SK-N-SH treated with all-trans-retinoic acid at 6 μM for 48 hours (cell line): ENCODE measurements around the gene MRGPRD.

Source experiments
- BACH2 ChIP-seq: fragments of 250-450 bp; sonication (Bioruptor Pico); IDR thresholded peaks from 2 replicates; pipeline ENCODE4 v1.9.0; 2021; ENCODE audit warnings: mild to moderate bottlenecking, borderline replicate concordance
- CSDC2 ChIP-seq: fragments of 250-450 bp; sonication (Bioruptor Pico); IDR thresholded peaks from 2 replicates; pipeline ENCODE4 v1.5.0; 2020; ENCODE audit warnings: mild to moderate bottlenecking, moderate library complexity
- GLIS3 ChIP-seq: fragments of 250-450 bp; sonication (Bioruptor Pico); IDR thresholded peaks from 2 replicates; pipeline ENCODE4 v1.5.0; 2020; ENCODE audit warnings: mild to moderate bottlenecking, moderate library complexity
- PPARA ChIP-seq: fragments of 250-450 bp; sonication (Bioruptor Pico); IDR thresholded peaks from 2 replicates; pipeline ENCODE4 v1.5.0; 2020; ENCODE audit warnings: mild to moderate bottlenecking, borderline replicate concordance
- RARB ChIP-seq: fragments of 250-450 bp; sonication (Bioruptor Pico); IDR thresholded peaks from 2 replicates; pipeline ENCODE4 v1.8.0; 2021; ENCODE audit warnings: mild to moderate bottlenecking, moderate library complexity
- TCF4 ChIP-seq: fragments of 250-450 bp; sonication (Bioruptor Pico); IDR thresholded peaks from 2 replicates; pipeline ENCODE4 v1.8.0; 2021; ENCODE audit warnings: mild to moderate bottlenecking, moderate library complexity, borderline replicate concordance
- TOX ChIP-seq: fragments of 250-450 bp; sonication (Bioruptor Pico); IDR thresholded peaks from 2 replicates; pipeline ENCODE4 v1.8.0; 2021; ENCODE audit warnings: mild to moderate bottlenecking, moderate library complexity, borderline replicate concordance
- ZFP3 ChIP-seq: fragments of 250-450 bp; sonication (Bioruptor Pico); IDR thresholded peaks from 2 replicates; pipeline ENCODE4 v1.5.0; 2020; ENCODE audit warnings: mild to moderate bottlenecking, moderate library complexity
- ZNF70 ChIP-seq: fragments of 450-650 bp; formaldehyde crosslinking; IDR thresholded peaks from 2 replicates; pipeline ENCODE4 v1.5.0; 2020; ENCODE audit warnings: mild to moderate bottlenecking, moderate library complexity
- ZNF8 ChIP-seq: fragments of 450-650 bp; formaldehyde crosslinking; IDR thresholded peaks from 2 replicates; pipeline ENCODE4 v1.5.0; 2020; ENCODE audit warnings: mild to moderate bottlenecking, moderate library complexity
- TF ChIP-seq, protein P1 (sequence below): fragments of 250-450 bp; sonication (Bioruptor Pico); IDR thresholded peaks from 2 replicates; pipeline ENCODE4 v1.8.0; 2020; ENCODE audit warnings: mild to moderate bottlenecking, moderate library complexity, borderline replicate concordance
- TF ChIP-seq, protein P2 (sequence below): fragments of 250-450 bp; sonication (Bioruptor Pico); IDR thresholded peaks from 2 replicates; pipeline ENCODE4 v1.5.1; 2020; ENCODE audit warnings: low read depth, mild to moderate bottlenecking, moderate library complexity
- TF ChIP-seq, protein P3 (sequence below): fragments of 250-450 bp; sonication (Bioruptor Pico); IDR thresholded peaks from 2 replicates; pipeline ENCODE4 v1.5.0; 2020; ENCODE audit warnings: mild to moderate bottlenecking, moderate library complexity
- TF ChIP-seq, protein P4 (sequence below): fragments of 250-450 bp; sonication (Bioruptor Pico); IDR thresholded peaks from 2 replicates; pipeline ENCODE4 v1.5.1; 2021; ENCODE audit warnings: mild to moderate bottlenecking, moderate library complexity

DNA sequence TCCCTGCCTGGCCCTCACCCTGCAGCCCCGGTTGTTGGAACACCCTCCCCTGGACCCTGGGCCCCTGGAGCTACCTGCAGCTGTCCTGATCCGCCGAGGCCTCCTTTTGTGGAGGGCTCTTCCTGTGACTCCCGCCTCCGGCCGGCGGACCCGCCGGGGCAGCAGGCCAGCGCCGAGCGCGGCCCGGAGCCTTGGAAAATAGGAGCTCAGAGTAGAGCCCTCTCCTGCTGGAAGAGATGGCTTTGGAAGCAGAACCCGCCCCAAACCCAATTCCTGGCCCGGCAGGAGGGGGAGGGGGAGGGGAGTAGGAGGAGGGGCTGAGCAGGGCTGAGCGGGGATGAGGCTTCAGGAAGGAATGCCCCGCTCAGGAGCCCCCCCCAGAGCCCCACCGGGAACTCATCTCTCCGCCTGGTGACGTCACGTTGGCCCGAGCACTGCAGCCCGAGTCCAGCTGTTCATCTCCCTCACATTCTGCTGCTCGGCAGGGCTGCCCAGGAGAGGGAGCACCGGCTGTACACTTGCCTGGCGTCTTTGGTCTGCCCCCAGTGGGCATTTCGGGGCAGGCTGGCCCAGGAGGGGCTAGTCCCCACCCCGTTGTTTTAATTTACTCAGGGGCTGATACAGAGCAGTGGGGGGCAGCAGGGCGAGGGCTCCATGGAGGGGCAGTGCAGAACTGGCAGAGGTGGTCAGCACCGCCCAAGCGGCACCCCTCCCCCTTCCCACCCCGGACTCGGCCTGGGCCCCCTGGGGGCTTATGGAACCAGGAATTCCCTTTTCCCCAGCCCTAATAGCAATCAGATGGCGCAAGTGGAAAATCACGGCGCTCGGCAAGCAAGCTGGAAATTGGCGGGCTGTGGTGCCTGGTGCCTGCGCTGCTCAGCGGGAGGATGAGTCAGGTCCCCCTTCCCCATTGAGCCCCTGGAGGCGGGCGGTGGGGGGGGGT lies 32.5 kb upstream of the MRGPRD start, which contains the start of gene MRGPRF:
- TF ChIP-seq TCF4 (CRISPR knock-in tag) (no peak), TOX (CRISPR knock-in tag) (no peak), ZNF8 (CRISPR knock-in tag) (no peak), PPARA (CRISPR knock-in tag) (no peak), RARB (no peak), ZFP3 (CRISPR knock-in tag) (no peak), BACH2 (CRISPR knock-in tag) (no peak), GLIS3 (CRISPR knock-in tag) (no peak), CSDC2 (CRISPR knock-in tag) (no peak), ZNF70 (no peak)
- TF ChIP-seq, protein P1, sequence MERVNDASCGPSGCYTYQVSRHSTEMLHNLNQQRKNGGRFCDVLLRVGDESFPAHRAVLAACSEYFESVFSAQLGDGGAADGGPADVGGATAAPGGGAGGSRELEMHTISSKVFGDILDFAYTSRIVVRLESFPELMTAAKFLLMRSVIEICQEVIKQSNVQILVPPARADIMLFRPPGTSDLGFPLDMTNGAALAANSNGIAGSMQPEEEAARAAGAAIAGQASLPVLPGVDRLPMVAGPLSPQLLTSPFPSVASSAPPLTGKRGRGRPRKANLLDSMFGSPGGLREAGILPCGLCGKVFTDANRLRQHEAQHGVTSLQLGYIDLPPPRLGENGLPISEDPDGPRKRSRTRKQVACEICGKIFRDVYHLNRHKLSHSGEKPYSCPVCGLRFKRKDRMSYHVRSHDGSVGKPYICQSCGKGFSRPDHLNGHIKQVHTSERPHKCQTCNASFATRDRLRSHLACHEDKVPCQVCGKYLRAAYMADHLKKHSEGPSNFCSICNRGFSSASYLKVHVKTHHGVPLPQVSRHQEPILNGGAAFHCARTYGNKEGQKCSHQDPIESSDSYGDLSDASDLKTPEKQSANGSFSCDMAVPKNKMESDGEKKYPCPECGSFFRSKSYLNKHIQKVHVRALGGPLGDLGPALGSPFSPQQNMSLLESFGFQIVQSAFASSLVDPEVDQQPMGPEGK (CRISPR knock-in tag): no peak
- TF ChIP-seq, protein P2, sequence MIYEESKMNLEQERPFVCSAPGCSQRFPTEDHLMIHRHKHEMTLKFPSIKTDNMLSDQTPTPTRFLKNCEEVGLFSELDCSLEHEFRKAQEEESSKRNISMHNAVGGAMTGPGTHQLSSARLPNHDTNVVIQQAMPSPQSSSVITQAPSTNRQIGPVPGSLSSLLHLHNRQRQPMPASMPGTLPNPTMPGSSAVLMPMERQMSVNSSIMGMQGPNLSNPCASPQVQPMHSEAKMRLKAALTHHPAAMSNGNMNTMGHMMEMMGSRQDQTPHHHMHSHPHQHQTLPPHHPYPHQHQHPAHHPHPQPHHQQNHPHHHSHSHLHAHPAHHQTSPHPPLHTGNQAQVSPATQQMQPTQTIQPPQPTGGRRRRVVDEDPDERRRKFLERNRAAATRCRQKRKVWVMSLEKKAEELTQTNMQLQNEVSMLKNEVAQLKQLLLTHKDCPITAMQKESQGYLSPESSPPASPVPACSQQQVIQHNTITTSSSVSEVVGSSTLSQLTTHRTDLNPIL: no peak
- TF ChIP-seq, protein P3, sequence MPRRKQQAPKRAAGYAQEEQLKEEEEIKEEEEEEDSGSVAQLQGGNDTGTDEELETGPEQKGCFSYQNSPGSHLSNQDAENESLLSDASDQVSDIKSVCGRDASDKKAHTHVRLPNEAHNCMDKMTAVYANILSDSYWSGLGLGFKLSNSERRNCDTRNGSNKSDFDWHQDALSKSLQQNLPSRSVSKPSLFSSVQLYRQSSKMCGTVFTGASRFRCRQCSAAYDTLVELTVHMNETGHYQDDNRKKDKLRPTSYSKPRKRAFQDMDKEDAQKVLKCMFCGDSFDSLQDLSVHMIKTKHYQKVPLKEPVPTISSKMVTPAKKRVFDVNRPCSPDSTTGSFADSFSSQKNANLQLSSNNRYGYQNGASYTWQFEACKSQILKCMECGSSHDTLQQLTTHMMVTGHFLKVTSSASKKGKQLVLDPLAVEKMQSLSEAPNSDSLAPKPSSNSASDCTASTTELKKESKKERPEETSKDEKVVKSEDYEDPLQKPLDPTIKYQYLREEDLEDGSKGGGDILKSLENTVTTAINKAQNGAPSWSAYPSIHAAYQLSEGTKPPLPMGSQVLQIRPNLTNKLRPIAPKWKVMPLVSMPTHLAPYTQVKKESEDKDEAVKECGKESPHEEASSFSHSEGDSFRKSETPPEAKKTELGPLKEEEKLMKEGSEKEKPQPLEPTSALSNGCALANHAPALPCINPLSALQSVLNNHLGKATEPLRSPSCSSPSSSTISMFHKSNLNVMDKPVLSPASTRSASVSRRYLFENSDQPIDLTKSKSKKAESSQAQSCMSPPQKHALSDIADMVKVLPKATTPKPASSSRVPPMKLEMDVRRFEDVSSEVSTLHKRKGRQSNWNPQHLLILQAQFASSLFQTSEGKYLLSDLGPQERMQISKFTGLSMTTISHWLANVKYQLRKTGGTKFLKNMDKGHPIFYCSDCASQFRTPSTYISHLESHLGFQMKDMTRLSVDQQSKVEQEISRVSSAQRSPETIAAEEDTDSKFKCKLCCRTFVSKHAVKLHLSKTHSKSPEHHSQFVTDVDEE (CRISPR knock-in tag): no peak
- TF ChIP-seq, protein P4, sequence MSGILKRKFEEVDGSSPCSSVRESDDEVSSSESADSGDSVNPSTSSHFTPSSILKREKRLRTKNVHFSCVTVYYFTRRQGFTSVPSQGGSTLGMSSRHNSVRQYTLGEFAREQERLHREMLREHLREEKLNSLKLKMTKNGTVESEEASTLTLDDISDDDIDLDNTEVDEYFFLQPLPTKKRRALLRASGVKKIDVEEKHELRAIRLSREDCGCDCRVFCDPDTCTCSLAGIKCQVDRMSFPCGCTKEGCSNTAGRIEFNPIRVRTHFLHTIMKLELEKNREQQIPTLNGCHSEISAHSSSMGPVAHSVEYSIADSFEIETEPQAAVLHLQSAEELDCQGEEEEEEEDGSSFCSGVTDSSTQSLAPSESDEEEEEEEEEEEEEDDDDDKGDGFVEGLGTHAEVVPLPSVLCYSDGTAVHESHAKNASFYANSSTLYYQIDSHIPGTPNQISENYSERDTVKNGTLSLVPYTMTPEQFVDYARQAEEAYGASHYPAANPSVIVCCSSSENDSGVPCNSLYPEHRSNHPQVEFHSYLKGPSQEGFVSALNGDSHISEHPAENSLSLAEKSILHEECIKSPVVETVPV: no peak
